NB4 (cell line): ENCODE results near the gene AKT1S1.

ENCODE experiments used
- DNase-seq: peaks from one replicate; pipeline ENCODE4 v3.0.0; 2010; ENCODE audit warnings: low read depth
- H3K4me3 ChIP-seq: one replicate; pipeline ENCODE4 v1.5.1; 2011; ENCODE audit warnings: mild to moderate bottlenecking, low read depth, low read length, moderate library complexity
- MAX ChIP-seq: IDR thresholded peaks from 2 replicates; pipeline ENCODE4 v1.6.1; 2011; ENCODE audit warnings: low read depth, low read length
- MYC ChIP-seq: IDR thresholded peaks from 2 replicates; pipeline ENCODE4 v1.6.1; 2011; ENCODE audit warnings: low read depth, low read length
- POLR2A ChIP-seq: IDR thresholded peaks from 2 replicates; pipeline ENCODE4 v1.6.1; 2011; ENCODE audit warnings: mild to moderate bottlenecking; ENCODE audit not compliant: insufficient read length; ENCODE audit errors: extremely low read depth
- TF ChIP-seq, protein P1 (sequence below): IDR thresholded peaks from one replicate; pipeline ENCODE4 v1.5.1; 2012; ENCODE audit warnings: low read depth, low read length

Gene AKT1S1

GRCh38 chr19:49833599-49833998 lies 43.6 kb downstream of the AKT1S1 start:
- TF ChIP-seq, protein P1, sequence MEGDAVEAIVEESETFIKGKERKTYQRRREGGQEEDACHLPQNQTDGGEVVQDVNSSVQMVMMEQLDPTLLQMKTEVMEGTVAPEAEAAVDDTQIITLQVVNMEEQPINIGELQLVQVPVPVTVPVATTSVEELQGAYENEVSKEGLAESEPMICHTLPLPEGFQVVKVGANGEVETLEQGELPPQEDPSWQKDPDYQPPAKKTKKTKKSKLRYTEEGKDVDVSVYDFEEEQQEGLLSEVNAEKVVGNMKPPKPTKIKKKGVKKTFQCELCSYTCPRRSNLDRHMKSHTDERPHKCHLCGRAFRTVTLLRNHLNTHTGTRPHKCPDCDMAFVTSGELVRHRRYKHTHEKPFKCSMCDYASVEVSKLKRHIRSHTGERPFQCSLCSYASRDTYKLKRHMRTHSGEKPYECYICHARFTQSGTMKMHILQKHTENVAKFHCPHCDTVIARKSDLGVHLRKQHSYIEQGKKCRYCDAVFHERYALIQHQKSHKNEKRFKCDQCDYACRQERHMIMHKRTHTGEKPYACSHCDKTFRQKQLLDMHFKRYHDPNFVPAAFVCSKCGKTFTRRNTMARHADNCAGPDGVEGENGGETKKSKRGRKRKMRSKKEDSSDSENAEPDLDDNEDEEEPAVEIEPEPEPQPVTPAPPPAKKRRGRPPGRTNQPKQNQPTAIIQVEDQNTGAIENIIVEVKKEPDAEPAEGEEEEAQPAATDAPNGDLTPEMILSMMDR = no peak
- TF ChIP-seq POLR2A = no peak
- TF ChIP-seq MYC = no peak
- TF ChIP-seq MAX = no peak
- peak overlapping the region; percentile 14 for H3K4me3 ChIP-seq
- no peak for DNase-seq

DNA sequence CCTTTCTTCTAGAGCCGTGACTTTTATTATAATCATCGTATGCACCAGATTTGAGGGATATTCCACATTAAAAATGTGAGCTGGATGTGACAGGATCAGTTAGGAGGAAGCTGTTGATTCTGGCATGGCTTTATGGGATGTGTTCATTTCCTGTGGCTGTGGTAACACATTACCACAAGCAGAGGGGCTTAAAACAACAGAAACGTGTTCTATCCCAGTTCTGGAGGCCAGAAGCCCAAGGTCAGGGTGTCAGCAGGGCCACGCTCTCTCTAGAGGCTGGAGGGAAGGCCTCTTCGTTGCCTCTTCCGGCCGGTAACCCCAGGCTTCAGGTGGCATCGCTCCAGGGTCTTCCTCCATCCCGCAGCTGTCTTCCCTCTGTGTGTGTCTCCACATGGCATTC lies 44.6 kb downstream of the AKT1S1 start:
- H3K4me3 ChIP-seq = peak overlapping the region; percentile 52
- peak; percentile 93 for DNase-seq
- TF ChIP-seq MYC (peak; percentile 93), POLR2A (no peak), MAX (peak; percentile 88)
- TF ChIP-seq, protein P1 = no peak

GRCh38 chr19:49831592-49831991 lies 45.6 kb downstream of the AKT1S1 start:
- DNase-seq = peak; percentile 85
- H3K4me3 ChIP-seq = peak overlapping the region; percentile 52
- TF ChIP-seq MYC (no peak), MAX (no peak; the same call in 1 of the 2 replicates), POLR2A (no peak)
- TF ChIP-seq, protein P1 = no peak

GRCh38 chr19:49830766-49831165 lies 46.4 kb downstream of the AKT1S1 start:
- TF ChIP-seq POLR2A (no peak), MAX (0 out of 2 replicates have a peak, but pooled peaks have one; percentile 31), MYC (no peak)
- TF ChIP-seq, protein P1 = no peak
- DNase-seq = peak; percentile 77
- peak overlapping the region; percentile 25 for H3K4me3 ChIP-seq

DNA sequence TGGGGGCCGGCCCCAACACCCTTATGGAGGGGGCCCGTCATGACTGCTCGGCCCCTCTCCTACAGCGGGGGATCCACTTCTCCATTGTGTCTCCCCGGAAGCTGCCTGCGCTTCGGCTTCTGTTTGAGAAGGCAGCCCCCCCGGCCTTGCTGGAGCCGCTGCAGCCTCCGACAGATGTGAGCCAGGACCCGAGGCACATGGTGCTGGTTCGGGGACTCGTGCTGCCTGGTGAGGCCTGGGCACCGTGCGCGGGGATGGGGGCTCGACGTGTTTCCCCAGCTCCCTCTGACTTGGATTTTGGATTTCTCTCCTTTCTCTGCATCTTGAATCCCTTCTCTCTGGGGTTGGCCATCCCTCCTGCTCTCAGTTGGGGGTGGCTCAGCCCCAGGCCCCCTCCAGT lies 47.4 kb downstream of the AKT1S1 start:
- TF ChIP-seq MAX (no peak), POLR2A (no peak), MYC (no peak)
- TF ChIP-seq, protein P1 = no peak
- H3K4me3 ChIP-seq = no peak overlapping the region
- DNase-seq = no peak
